ENCODE results near the gene PRPF40A.

- TF ChIP-seq, protein P1, sequence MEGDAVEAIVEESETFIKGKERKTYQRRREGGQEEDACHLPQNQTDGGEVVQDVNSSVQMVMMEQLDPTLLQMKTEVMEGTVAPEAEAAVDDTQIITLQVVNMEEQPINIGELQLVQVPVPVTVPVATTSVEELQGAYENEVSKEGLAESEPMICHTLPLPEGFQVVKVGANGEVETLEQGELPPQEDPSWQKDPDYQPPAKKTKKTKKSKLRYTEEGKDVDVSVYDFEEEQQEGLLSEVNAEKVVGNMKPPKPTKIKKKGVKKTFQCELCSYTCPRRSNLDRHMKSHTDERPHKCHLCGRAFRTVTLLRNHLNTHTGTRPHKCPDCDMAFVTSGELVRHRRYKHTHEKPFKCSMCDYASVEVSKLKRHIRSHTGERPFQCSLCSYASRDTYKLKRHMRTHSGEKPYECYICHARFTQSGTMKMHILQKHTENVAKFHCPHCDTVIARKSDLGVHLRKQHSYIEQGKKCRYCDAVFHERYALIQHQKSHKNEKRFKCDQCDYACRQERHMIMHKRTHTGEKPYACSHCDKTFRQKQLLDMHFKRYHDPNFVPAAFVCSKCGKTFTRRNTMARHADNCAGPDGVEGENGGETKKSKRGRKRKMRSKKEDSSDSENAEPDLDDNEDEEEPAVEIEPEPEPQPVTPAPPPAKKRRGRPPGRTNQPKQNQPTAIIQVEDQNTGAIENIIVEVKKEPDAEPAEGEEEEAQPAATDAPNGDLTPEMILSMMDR (IDR thresholded peaks at IDR 0.05; ENCODE audit: low read length), result no peak
- TF ChIP-seq EZH2 (IDR thresholded peaks at IDR 0.05; ENCODE audit: borderline replicate concordance, low read length), result no peak
Measured at GRCh38 chr2:152766928-152767327, 49.7 kb upstream of the PRPF40A start.
